Neural cell (in vitro differentiated cells): ENCODE measurements around the gene GTPBP10. TPM values are rescaled to one million over a fixed set of nuclear protein-coding genes. Genes with fewer than 3 reads are reported as not detected.

Experiments used
- H2AFZ ChIP-seq: fragments of 200-600, 300-800 bp; sonication (generic), shearing (Covaris generic); 2 replicates; pipeline ENCODE4 v1.6.0; 2014; ENCODE audit warnings: low read depth, mild to moderate bottlenecking, antibody characterized with exemption, low read length, moderate library complexity
- H3F3A ChIP-seq: fragments of 200-600 bp; shearing (Covaris generic); 2 replicates; pipeline ENCODE4 v1.6.1; 2016; ENCODE audit warnings: mild to moderate bottlenecking, moderate library complexity, mixed read lengths, antibody characterized with exemption, low read length; ENCODE audit not compliant: insufficient read depth, poor library complexity, severe bottlenecking
- H3K27ac ChIP-seq: fragments of 200-600, 300-800 bp; sonication (generic), shearing (Covaris generic); 2 replicates; pipeline ENCODE4 v1.5.1; 2014; ENCODE audit warnings: mild to moderate bottlenecking, low read length, moderate library complexity
- H3K27me3 ChIP-seq: fragments of 300-800, 200-600 bp; sonication (generic), shearing (Covaris generic); 2 replicates; pipeline ENCODE4 v1.6.0; 2014; ENCODE audit warnings: mild to moderate bottlenecking, low read depth, low read length, moderate library complexity; ENCODE audit not compliant: insufficient read depth
- H3K36me3 ChIP-seq: fragments of 300-800, 200-600 bp; sonication (generic), shearing (Covaris generic); 2 replicates; pipeline ENCODE4 v1.5.1; 2014; ENCODE audit warnings: mild to moderate bottlenecking, antibody characterized with exemption, low read length, moderate library complexity; ENCODE audit not compliant: insufficient read depth
- H3K4me2 ChIP-seq: fragments of 300-800, 200-600 bp; sonication (generic), shearing (Covaris generic); 2 replicates; pipeline ENCODE4 v1.6.0; 2014; ENCODE audit warnings: mild to moderate bottlenecking, low read length
- H3K4me3 ChIP-seq: fragments of 300-800, 200-600 bp; sonication (generic), shearing (Covaris generic); 2 replicates; pipeline ENCODE4 v1.5.1; 2014; ENCODE audit warnings: mild to moderate bottlenecking, low read length, moderate library complexity
- H3K79me2 ChIP-seq: fragments of 200-600 bp; shearing (Covaris generic); replicated peaks from 2 replicates; pipeline ENCODE4 v1.6.0; 2014; ENCODE audit warnings: mild to moderate bottlenecking, low read length, moderate library complexity; ENCODE audit not compliant: insufficient read depth
- H3K9ac ChIP-seq: fragments of 300-800, 200-600 bp; sonication (generic), shearing (Covaris generic); 2 replicates; pipeline ENCODE4 v1.6.1; 2016; ENCODE audit warnings: mild to moderate bottlenecking, low read length, mixed read lengths
- H3K9me2 ChIP-seq: fragments of 200-600 bp; shearing (Covaris generic); 2 replicates; pipeline ENCODE4 v1.6.1; 2016; ENCODE audit warnings: mild to moderate bottlenecking, low read length, mixed read lengths; ENCODE audit not compliant: insufficient read depth
- H3K9me3 ChIP-seq: fragments of 200-600, 300-800 bp; sonication (generic), shearing (Covaris generic); 2 replicates; pipeline ENCODE4 v1.6.1; 2016; ENCODE audit warnings: mild to moderate bottlenecking, mixed run types, low read length, moderate library complexity, mixed read lengths
- H4K20me1 ChIP-seq: fragments of 200-600 bp; shearing (Covaris generic); 2 replicates; pipeline ENCODE4 v1.6.1; 2016; ENCODE audit warnings: mild to moderate bottlenecking, mixed run types; ENCODE audit not compliant: insufficient read depth
- EP300 ChIP-seq: fragments of 450-650 bp; conservative IDR thresholded peaks from 2 replicates; pipeline ENCODE4 v1.6.1; 2014; ENCODE audit warnings: antibody characterized with exemption, mild to moderate bottlenecking, moderate library complexity; ENCODE audit not compliant: poor library complexity, severe bottlenecking
- EZH2 ChIP-seq: fragments of 200-600, 300-800 bp; shearing (Covaris generic), sonication (generic); IDR thresholded peaks from 2 replicates; pipeline ENCODE4 v1.6.1; 2014; ENCODE audit warnings: antibody characterized with exemption, low read length, borderline replicate concordance, mild to moderate bottlenecking; ENCODE audit not compliant: insufficient read depth, poor library complexity, severe bottlenecking
- MXI1 ChIP-seq: fragments of 450-650 bp; conservative IDR thresholded peaks from 2 replicates; pipeline ENCODE4 v1.6.1; 2014; ENCODE audit warnings: antibody characterized with exemption, mild to moderate bottlenecking; ENCODE audit not compliant: poor library complexity, severe bottlenecking
- POLR2AphosphoS5 ChIP-seq: IDR thresholded peaks from 2 replicates; pipeline ENCODE4 v1.6.1; 2012
- RAD21 ChIP-seq: fragments of 450-650 bp; conservative IDR thresholded peaks from 2 replicates; pipeline ENCODE4 v1.6.1; 2014; ENCODE audit warnings: antibody characterized with exemption, mild to moderate bottlenecking, moderate library complexity
- REST ChIP-seq: IDR thresholded peaks from 2 replicates; pipeline ENCODE4 v1.6.1; 2012; ENCODE audit warnings: borderline replicate concordance
- SMC3 ChIP-seq: fragments of 450-650 bp; conservative IDR thresholded peaks from 2 replicates; pipeline ENCODE4 v1.6.1; 2014; ENCODE audit warnings: antibody characterized with exemption, mild to moderate bottlenecking, moderate library complexity; ENCODE audit not compliant: poor library complexity
- TAF1 ChIP-seq: IDR thresholded peaks from 2 replicates; pipeline ENCODE4 v1.6.1; 2012; ENCODE audit warnings: low read depth
- polyA plus RNA-seq: library from polyadenylated mRNA; depleted of rRNA; stranded (reverse); fragments of >200 nt; gene quantifications from 2 replicates; pipeline ENCODE4 v1.2.3, GENCODE V29; 2014
- TF ChIP-seq, protein P1 (sequence below): fragments of 450-650 bp; IDR thresholded peaks from 2 replicates; pipeline ENCODE4 v1.5.1; 2014; ENCODE audit warnings: antibody characterized with exemption, mild to moderate bottlenecking, moderate library complexity; ENCODE audit not compliant: poor library complexity, severe bottlenecking

The GTPBP10 gene
- polyA plus RNA-seq, 1 donor from 2014 or later, result 22.8 TPM

- no peaks in the 10 kb centered on the region for H3F3A ChIP-seq
- no peaks in the 10 kb centered on the region for H3K9me3 ChIP-seq
- no peaks in the 10 kb centered on the region for H3K27me3 ChIP-seq
- H3K36me3 ChIP-seq, result no peaks in the 10 kb centered on the region
- no peak overlapping the region for H3K4me3 ChIP-seq
- H3K4me2 ChIP-seq, result no peak overlapping the region
- H3K79me2 ChIP-seq, result no peaks in the 10 kb centered on the region
- no peaks in the 10 kb centered on the region for H3K9me2 ChIP-seq
- H3K9ac ChIP-seq, result no peak overlapping the region
- no peak overlapping the region for H3K27ac ChIP-seq
- no peak overlapping the region for H2AFZ ChIP-seq
- TF ChIP-seq MXI1 (no peak), RAD21 (no peak), POLR2AphosphoS5 (no peak), SMC3 (no peak), REST (no peak), EP300 (no peak), TAF1 (no peak), EZH2 (no peak)
- TF ChIP-seq, protein P1, sequence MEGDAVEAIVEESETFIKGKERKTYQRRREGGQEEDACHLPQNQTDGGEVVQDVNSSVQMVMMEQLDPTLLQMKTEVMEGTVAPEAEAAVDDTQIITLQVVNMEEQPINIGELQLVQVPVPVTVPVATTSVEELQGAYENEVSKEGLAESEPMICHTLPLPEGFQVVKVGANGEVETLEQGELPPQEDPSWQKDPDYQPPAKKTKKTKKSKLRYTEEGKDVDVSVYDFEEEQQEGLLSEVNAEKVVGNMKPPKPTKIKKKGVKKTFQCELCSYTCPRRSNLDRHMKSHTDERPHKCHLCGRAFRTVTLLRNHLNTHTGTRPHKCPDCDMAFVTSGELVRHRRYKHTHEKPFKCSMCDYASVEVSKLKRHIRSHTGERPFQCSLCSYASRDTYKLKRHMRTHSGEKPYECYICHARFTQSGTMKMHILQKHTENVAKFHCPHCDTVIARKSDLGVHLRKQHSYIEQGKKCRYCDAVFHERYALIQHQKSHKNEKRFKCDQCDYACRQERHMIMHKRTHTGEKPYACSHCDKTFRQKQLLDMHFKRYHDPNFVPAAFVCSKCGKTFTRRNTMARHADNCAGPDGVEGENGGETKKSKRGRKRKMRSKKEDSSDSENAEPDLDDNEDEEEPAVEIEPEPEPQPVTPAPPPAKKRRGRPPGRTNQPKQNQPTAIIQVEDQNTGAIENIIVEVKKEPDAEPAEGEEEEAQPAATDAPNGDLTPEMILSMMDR, result no peak
- H4K20me1 ChIP-seq, result no peaks in the 10 kb centered on the region
These were observed 36.6 kb upstream of the GTPBP10 start for GRCh38 chr7:90309872-90310271.

GRCh38 chr7:90311175-90311574 lies 35.3 kb upstream of the GTPBP10 start:
- H2AFZ ChIP-seq, result no peak overlapping the region
- H3K4me2 ChIP-seq, result no peak overlapping the region
- H3K9ac ChIP-seq, result no peak overlapping the region
- H3F3A ChIP-seq, result no peaks in the 10 kb centered on the region
- no peaks in the 10 kb centered on the region for H3K9me2 ChIP-seq
- no peaks in the 10 kb centered on the region for H3K9me3 ChIP-seq
- no peak overlapping the region for H3K4me3 ChIP-seq
- H3K27ac ChIP-seq, result no peak overlapping the region
- TF ChIP-seq POLR2AphosphoS5 (no peak), MXI1 (no peak), REST (no peak), TAF1 (no peak), SMC3 (no peak), EP300 (no peak), EZH2 (no peak), RAD21 (no peak)
- TF ChIP-seq, protein P1, result no peak
- H3K79me2 ChIP-seq, result no peaks in the 10 kb centered on the region
- H3K36me3 ChIP-seq, result no peaks in the 10 kb centered on the region
- H3K27me3 ChIP-seq, result no peaks in the 10 kb centered on the region
- no peaks in the 10 kb centered on the region for H4K20me1 ChIP-seq
